Body of pancreas (tissue), 4 donors: ENCODE measurements around the gene PCNX1.

Experiments used
- CTCF ChIP-seq, 7 experiments: fragments of 450-650 bp in 4 of 7; fragments of 200-600 bp in 3 of 7; sonication (generic) in 3 of 7; IDR thresholded peaks; one replicate each; pipeline ENCODE4 v1.5.1; 2016 to 2019; ENCODE audit warnings: antibody characterized with exemption in 7 of 7
- POLR2A ChIP-seq, 3 donors: fragments of 450-650 bp; IDR thresholded peaks; one replicate each; pipeline ENCODE4 v1.6.1; 2016; ENCODE audit warnings: antibody characterized with exemption in 3 of 3, mild to moderate bottlenecking in 2 of 3

- TF ChIP-seq CTCF (IDR thresholded peaks at IDR 0.05) (no peak), POLR2A (IDR thresholded peaks at IDR 0.05) (no peak)
Measured at GRCh38 chr14:71031000-71031399, 123.7 kb downstream of the PCNX1 start.
